Measurements from ENCODE around the gene KCNIP1. TPM values are rescaled to one million over a fixed set of nuclear protein-coding genes. Genes with fewer than 3 reads are reported as not detected.

Gene KCNIP1
- total RNA-seq, 2 experiments from 2014 or later = not detected

DNA sequence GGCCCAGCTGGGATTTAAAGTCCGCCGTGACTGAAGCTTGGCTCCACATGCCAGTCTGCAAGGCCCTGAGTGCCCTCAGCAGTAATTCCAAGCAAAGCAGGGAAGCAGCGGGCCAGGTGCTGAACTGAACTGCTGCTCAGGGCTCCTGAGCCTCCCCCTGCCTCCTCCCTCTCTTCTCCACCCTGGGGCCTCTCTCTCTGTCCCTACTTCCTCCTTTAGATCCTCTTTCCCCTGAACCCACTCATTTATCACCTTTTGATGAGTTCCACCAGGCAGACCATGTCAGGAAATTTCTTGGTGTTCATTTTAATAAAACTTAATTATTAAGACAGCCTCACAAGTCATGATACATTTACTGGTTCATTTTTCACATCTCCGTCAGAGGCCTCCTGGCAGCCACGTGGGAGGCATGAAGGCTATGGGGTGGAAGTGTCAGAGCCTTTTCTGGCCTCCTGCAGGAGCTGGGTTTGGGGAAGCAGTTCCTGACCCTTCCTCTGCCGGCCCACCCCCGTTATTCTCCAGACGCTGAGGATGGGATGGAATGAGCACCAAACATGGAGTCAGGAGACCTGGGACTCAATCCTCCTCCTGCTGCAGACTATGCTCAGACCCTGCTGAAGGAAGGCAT lies 32.2 kb upstream of the KCNIP1 start:
- no peak overlapping the region for H3K4me3 Mint-ChIP-seq
- Histone ChIP-seq H3K4me3 (ENCODE audit: low read length) (no peak overlapping the region), H3K27me3 (ENCODE audit: control insufficient read depth in 1 of 2, insufficient read depth in 2 of 2, low read length in 2 of 2) (peaks cover 3 to 5% of the 10 kb centered on the region in 2 experiments), H3K4me1 (ENCODE audit: insufficient read depth, low read length) (no peaks in the 10 kb centered on the region), H3K27ac (ENCODE audit: low read depth in 1 of 2, low read length in 2 of 2) (no peak overlapping the region), H3K9me3 (ENCODE audit: control insufficient read depth in 1 of 2, insufficient read depth in 1 of 2, low read length in 2 of 2) (peaks cover 0 to 4% of the 10 kb centered on the region in 2 experiments), H3K36me3 (ENCODE audit: insufficient read depth, low read length) (no peaks in the 10 kb centered on the region)
- ATAC-seq (ENCODE audit: poor library complexity) = no peak
- intact Hi-C loops (cut with DNase I, micrococcal nuclease) = no loop called here
- TF ChIP-seq, protein P1, sequence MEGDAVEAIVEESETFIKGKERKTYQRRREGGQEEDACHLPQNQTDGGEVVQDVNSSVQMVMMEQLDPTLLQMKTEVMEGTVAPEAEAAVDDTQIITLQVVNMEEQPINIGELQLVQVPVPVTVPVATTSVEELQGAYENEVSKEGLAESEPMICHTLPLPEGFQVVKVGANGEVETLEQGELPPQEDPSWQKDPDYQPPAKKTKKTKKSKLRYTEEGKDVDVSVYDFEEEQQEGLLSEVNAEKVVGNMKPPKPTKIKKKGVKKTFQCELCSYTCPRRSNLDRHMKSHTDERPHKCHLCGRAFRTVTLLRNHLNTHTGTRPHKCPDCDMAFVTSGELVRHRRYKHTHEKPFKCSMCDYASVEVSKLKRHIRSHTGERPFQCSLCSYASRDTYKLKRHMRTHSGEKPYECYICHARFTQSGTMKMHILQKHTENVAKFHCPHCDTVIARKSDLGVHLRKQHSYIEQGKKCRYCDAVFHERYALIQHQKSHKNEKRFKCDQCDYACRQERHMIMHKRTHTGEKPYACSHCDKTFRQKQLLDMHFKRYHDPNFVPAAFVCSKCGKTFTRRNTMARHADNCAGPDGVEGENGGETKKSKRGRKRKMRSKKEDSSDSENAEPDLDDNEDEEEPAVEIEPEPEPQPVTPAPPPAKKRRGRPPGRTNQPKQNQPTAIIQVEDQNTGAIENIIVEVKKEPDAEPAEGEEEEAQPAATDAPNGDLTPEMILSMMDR (IDR thresholded peaks at IDR 0.05) = no peak
- no peak for DNase-seq
- ChIA-PET CTCF (no interaction called here), POLR2A (no interaction called here)
- no peak overlapping the region for H3K27ac Mint-ChIP-seq
- no peaks in the 10 kb centered on the region for H3K9me3 Mint-ChIP-seq
- no peaks in the 10 kb centered on the region for H3K36me3 Mint-ChIP-seq (ENCODE audit: low read depth)
- no peaks in the 10 kb centered on the region for H3K4me1 Mint-ChIP-seq (ENCODE audit: low read depth)
- peaks cover 28% of the 10 kb centered on the region for H3K27me3 Mint-ChIP-seq

DNA sequence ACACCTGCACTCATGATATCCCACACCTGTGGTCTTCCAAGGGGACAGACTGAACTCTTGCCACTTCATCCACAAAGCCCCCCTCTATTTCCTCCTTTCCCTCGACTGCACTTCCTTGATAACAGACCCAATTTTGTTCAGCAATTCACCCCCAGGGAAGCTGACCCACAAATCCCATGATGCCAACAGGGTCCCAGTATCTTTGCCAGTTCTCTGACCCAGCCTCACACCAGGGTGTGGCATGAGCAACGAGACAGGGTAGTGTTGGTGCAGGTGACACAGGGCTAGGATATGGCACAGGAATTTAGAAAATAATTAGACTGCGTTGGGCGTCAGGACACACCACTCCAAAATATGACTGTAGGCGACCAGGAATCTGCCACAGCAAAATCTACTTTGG lies 30.2 kb upstream of the KCNIP1 start:
- no peaks in the 10 kb centered on the region for H3K9me3 Mint-ChIP-seq
- no peaks in the 10 kb centered on the region for H3K4me1 ChIP-seq (ENCODE audit: insufficient read depth, low read length)
- peaks cover 0 to 4% of the 10 kb centered on the region in 2 experiments for H3K9me3 ChIP-seq (ENCODE audit: control insufficient read depth in 1 of 2, insufficient read depth in 1 of 2, low read length in 2 of 2)
- peaks cover 32% of the 10 kb centered on the region for H3K27me3 Mint-ChIP-seq
- no peak overlapping the region for H3K27ac Mint-ChIP-seq
- ATAC-seq (ENCODE audit: poor library complexity) (no peak), DNase-seq (no peak)
- TF ChIP-seq, protein P1 (IDR thresholded peaks at IDR 0.05) = no peak
- no peaks in the 10 kb centered on the region for H3K36me3 ChIP-seq (ENCODE audit: insufficient read depth, low read length)
- CTCF ChIA-PET = no interaction called here
- H3K27me3 ChIP-seq (ENCODE audit: control insufficient read depth in 1 of 2, insufficient read depth in 2 of 2, low read length in 2 of 2) = peaks cover 3 to 7% of the 10 kb centered on the region in 2 experiments
- no peak overlapping the region for H3K27ac ChIP-seq (ENCODE audit: low read depth in 1 of 2, low read length in 2 of 2)
- intact Hi-C loops (cut with DNase I, micrococcal nuclease) = no loop called here
- no peak overlapping the region for H3K4me3 ChIP-seq (ENCODE audit: low read length)
- no peak overlapping the region for H3K4me3 Mint-ChIP-seq
- H3K4me1 Mint-ChIP-seq (ENCODE audit: low read depth) = no peaks in the 10 kb centered on the region
- POLR2A ChIA-PET = no interaction called here
- H3K36me3 Mint-ChIP-seq (ENCODE audit: low read depth) = no peaks in the 10 kb centered on the region

DNA sequence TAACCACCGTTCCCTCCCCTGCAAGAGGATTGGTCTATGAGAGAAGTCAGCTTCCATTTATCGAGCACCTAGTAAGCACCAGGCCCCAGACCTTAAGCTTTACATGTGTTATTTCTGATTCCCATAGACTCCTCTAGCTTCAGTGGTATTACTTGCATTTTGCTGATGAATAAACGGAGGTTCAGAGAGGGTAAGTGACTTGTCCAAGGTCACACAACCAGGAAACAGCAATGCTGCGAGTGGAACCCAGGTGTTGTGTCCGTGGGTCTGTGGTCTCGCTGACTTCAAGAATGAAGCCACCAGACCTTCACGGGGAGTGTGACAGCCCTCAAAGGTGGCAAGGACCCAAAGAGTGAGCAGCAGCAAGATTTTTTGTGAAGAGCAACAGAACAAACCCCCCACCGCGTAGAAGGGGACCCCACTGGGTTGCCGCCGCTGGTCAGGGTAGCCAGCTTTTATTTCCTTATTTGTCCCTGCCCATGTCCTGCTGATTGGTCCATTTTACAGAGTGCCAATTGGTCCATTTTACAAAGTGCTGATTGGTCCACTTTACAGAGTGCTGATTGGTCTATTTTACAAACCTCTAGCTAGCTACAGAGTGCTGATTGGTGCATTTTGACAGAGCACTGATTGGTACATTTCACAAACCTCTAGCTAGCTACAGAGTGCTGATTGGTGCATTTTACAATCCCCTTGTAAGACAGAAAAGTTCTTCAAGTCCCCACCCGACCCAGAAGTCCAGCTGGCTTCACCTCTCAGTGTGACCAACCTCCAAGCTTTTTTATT lies 29.1 kb upstream of the KCNIP1 start:
- H3K27me3 Mint-ChIP-seq = peaks cover 35% of the 10 kb centered on the region
- POLR2A ChIA-PET = no interaction called here
- no peak for ATAC-seq (ENCODE audit: poor library complexity)
- no peaks in the 10 kb centered on the region for H3K4me1 ChIP-seq (ENCODE audit: insufficient read depth, low read length)
- no peak for DNase-seq
- H3K4me3 Mint-ChIP-seq = no peak overlapping the region
- CTCF ChIA-PET = no interaction called here
- H3K36me3 ChIP-seq (ENCODE audit: insufficient read depth, low read length) = no peaks in the 10 kb centered on the region
- peaks cover 0 to 4% of the 10 kb centered on the region in 2 experiments for H3K9me3 ChIP-seq (ENCODE audit: control insufficient read depth in 1 of 2, insufficient read depth in 1 of 2, low read length in 2 of 2)
- H3K27ac ChIP-seq (ENCODE audit: low read depth in 1 of 2, low read length in 2 of 2) = no peak overlapping the region
- H3K36me3 Mint-ChIP-seq (ENCODE audit: low read depth) = no peaks in the 10 kb centered on the region
- peaks cover 3 to 7% of the 10 kb centered on the region in 2 experiments for H3K27me3 ChIP-seq (ENCODE audit: control insufficient read depth in 1 of 2, insufficient read depth in 2 of 2, low read length in 2 of 2)
- no peaks in the 10 kb centered on the region for H3K4me1 Mint-ChIP-seq (ENCODE audit: low read depth)
- H3K27ac Mint-ChIP-seq = no peak overlapping the region
- TF ChIP-seq, protein P1 (IDR thresholded peaks at IDR 0.05) = no peak
- intact Hi-C loops (cut with DNase I, micrococcal nuclease) = no loop called here
- H3K4me3 ChIP-seq (ENCODE audit: low read length) = no peak overlapping the region
- no peaks in the 10 kb centered on the region for H3K9me3 Mint-ChIP-seq

Measured in CD4-positive, alpha-beta T cell (primary cell).